A549 (cell line): ENCODE measurements around the gene ZMYND8. TPM values are rescaled to one million over a fixed set of nuclear protein-coding genes. Genes with fewer than 3 reads are reported as not detected.

ENCODE experiments used
- ATAC-seq, 2 experiments: fragments of 200-7000 bp in 1 of 2; fragments of >200 bp in 1 of 2; cut with Nextera tagmentation in 1 of 2; cut with Tn5 transposase in 1 of 2; 3 replicates each; pipeline versions ENCODE4 v1.8.0 to v1.9.1; 2018 to 2020; ENCODE audit warnings: mild to moderate bottlenecking in 1 of 2, moderate library complexity in 1 of 2
- CTCF ChIA-PET: fragments of 300-600 bp; sonication (Branson Sonifier 250); formaldehyde crosslinking; extraction: SDS; loops from one replicate; lab custom pipeline; 2021; ENCODE audit warnings: antibody characterized with exemption, inconsistent platforms; lab: Yijun Ruan, JAX
- POLR2A ChIA-PET: fragments of 350-600 bp; formaldehyde crosslinking; extraction: SDS; loops from one replicate; lab custom pipeline; 2021; ENCODE audit warnings: antibody characterized with exemption, inconsistent platforms; lab: Yijun Ruan, JAX
- DNase-seq, 2 experiments: peaks; one replicate each; pipeline versions ENCODE4 v3.0.0 to v3.0.0-alpha.2; 2011 to 2016; ENCODE audit warnings: low read depth in 1 of 2, low spot score in 1 of 2
- FAIRE-seq: peaks from 2 replicates; lab custom pipeline; 2011; peaks lifted over from hg19 to GRCh38; lab: Jason Lieb, UNC
- H3K27ac ChIP-seq, 2 experiments: fragments of >200 bp; sonication (Bioruptor Twin); formaldehyde crosslinking; 3 replicates each; pipeline ENCODE4 v1.5.1; 2016 to 2017
- H3K4me1 ChIP-seq: fragments of >200 bp; sonication (Bioruptor Twin); formaldehyde crosslinking; 3 replicates; pipeline ENCODE4 v1.6.1; 2016
- H3K4me2 ChIP-seq: fragments of >200 bp; sonication (Bioruptor Twin); formaldehyde crosslinking; 3 replicates; pipeline ENCODE4 v1.6.1; 2016
- H3K4me3 ChIP-seq: fragments of >200 bp; sonication (Bioruptor Twin); formaldehyde crosslinking; 3 replicates; pipeline ENCODE4 v1.5.1; 2016
- H3K9me3 ChIP-seq: fragments of >200 bp; sonication (Bioruptor Twin); formaldehyde crosslinking; 3 replicates; pipeline ENCODE4 v1.6.1; 2016
- CEBPB ChIP-seq, 2 experiments: fragments of >200 bp in 1 of 2; sonication (Bioruptor Twin) in 1 of 2; formaldehyde crosslinking in 1 of 2; IDR thresholded peaks; 2 replicates each; pipeline ENCODE4 v1.6.1; 2012 to 2016
- EHMT2 ChIP-seq: fragments of 200-600 bp; sonication (generic); IDR thresholded peaks from 2 replicates; pipeline ENCODE4 v1.6.1; 2016; ENCODE audit warnings: antibody characterized with exemption, low read depth, mild to moderate bottlenecking, moderate library complexity
- EP300 ChIP-seq, 2 experiments: fragments of >200 bp; sonication (Bioruptor Twin); formaldehyde crosslinking; IDR thresholded peaks; 2 replicates in 1 of 2; 3 replicates in 1 of 2; pipeline ENCODE4 v1.6.1; 2016 to 2017
- FOSB ChIP-seq: fragments of 250-450 bp; sonication (Bioruptor Pico); IDR thresholded peaks from 2 replicates; pipeline ENCODE4 v1.5.0; 2020; ENCODE audit warnings: mild to moderate bottlenecking, moderate library complexity
- FOSL2 ChIP-seq, 2 experiments: fragments of 450-650 bp in 1 of 2; fragments of >200 bp in 1 of 2; sonication (Bioruptor Twin) in 1 of 2; formaldehyde crosslinking; IDR thresholded peaks; 2 replicates each; pipeline versions ENCODE4 v1.5.0 to v1.6.1; 2016 to 2020; ENCODE audit warnings: mild to moderate bottlenecking in 1 of 2, moderate library complexity in 1 of 2
- GATA3 ChIP-seq: IDR thresholded peaks from 2 replicates; pipeline ENCODE4 v1.6.1; 2012; ENCODE audit warnings: borderline replicate concordance
- HDAC2 ChIP-seq: fragments of 200-600 bp; sonication (generic); IDR thresholded peaks from 2 replicates; pipeline ENCODE4 v1.6.1; 2016
- HOXB13 ChIP-seq: fragments of 250-450 bp; sonication (Bioruptor Pico); IDR thresholded peaks from 2 replicates; pipeline ENCODE4 v1.5.0; 2020; ENCODE audit warnings: low read depth, mild to moderate bottlenecking, moderate library complexity
- HOXB5 ChIP-seq: fragments of 250-450 bp; sonication (Bioruptor Pico); IDR thresholded peaks from 2 replicates; pipeline ENCODE4 v1.5.0; 2020; ENCODE audit warnings: mild to moderate bottlenecking, moderate library complexity
- MAZ ChIP-seq: fragments of 150-350 bp; IDR thresholded peaks from 2 replicates; pipeline ENCODE4 v1.6.1; 2014; ENCODE audit warnings: antibody characterized with exemption, low read depth, low read length, borderline replicate concordance
- NR3C1 ChIP-seq: fragments of >200 bp; sonication (Bioruptor Twin); formaldehyde crosslinking; IDR thresholded peaks from 3 replicates; pipeline ENCODE4 v1.6.1; 2017
- RAD21 ChIP-seq, 2 experiments: fragments of >200 bp in 1 of 2; sonication (Bioruptor Twin) in 1 of 2; formaldehyde crosslinking in 1 of 2; IDR thresholded peaks in 1 of 2; conservative IDR thresholded peaks in 1 of 2; 2 replicates in 1 of 2; 3 replicates in 1 of 2; pipeline ENCODE4 v1.6.1; 2012 to 2018; ENCODE audit warnings: inconsistent platforms in 1 of 2
- RCOR1 ChIP-seq: fragments of 150-350 bp; IDR thresholded peaks from 2 replicates; pipeline ENCODE4 v1.6.1; 2014; ENCODE audit warnings: antibody characterized with exemption, low read length, low read depth
- SREBF2 ChIP-seq: fragments of 450-650 bp; IDR thresholded peaks from 2 replicates; pipeline ENCODE4 v1.6.1; 2014; ENCODE audit warnings: mild to moderate bottlenecking, moderate library complexity
- TFCP2L1 ChIP-seq: fragments of 250-450 bp; sonication (Bioruptor Pico); IDR thresholded peaks from 2 replicates; pipeline ENCODE4 v1.5.0; 2021; ENCODE audit warnings: mild to moderate bottlenecking
- TP53 ChIP-seq: fragments of 250-450 bp; sonication (Bioruptor Pico); IDR thresholded peaks from 2 replicates; pipeline ENCODE4 v1.5.0; 2021; ENCODE audit warnings: mild to moderate bottlenecking, moderate library complexity
- ZNF302 ChIP-seq: fragments of 250-450 bp; sonication (Bioruptor Pico); IDR thresholded peaks from 2 replicates; pipeline ENCODE4 v1.9.0; 2021; ENCODE audit warnings: inconsistent platforms, mild to moderate bottlenecking, moderate library complexity
- ZSCAN20 ChIP-seq: fragments of 250-450 bp; sonication (Bioruptor Pico); IDR thresholded peaks from 2 replicates; pipeline ENCODE4 v1.8.0; 2022; ENCODE audit warnings: mild to moderate bottlenecking, moderate library complexity
- WGBS: methylation state at CpG from one replicate; pipeline ENCODE4 v1.1.6; 2017; ENCODE audit errors: missing lambda C conversion rate; 5-methylcytosine and 5-hydroxymethylcytosine counted together
- polyA plus RNA-seq, 4 experiments: library from polyadenylated mRNA; depleted of rRNA in 3 of 4; stranded (reverse); fragments of >200 nt; fragmentation: RNase III in 1 of 4; extraction: RNeasy Plus Mini Kit Qiagen cat#74134 plus additional on column Dnase treatment in 1 of 4; gene quantifications; 2 replicates in 3 of 4; 3 replicates in 1 of 4; pipeline ENCODE4 v1.2.3, GENCODE V29; 2011 to 2017
- TF ChIP-seq, protein P1 (sequence below): IDR thresholded peaks from 2 replicates; pipeline ENCODE4 v1.6.1; 2012
- TF ChIP-seq, protein P2 (sequence below): fragments of 250-450 bp; sonication (Bioruptor Pico); IDR thresholded peaks from 2 replicates; pipeline ENCODE4 v1.5.0; 2020; ENCODE audit warnings: low read depth, mild to moderate bottlenecking, moderate library complexity
- TF ChIP-seq, protein P3 (sequence below): fragments of 150-350 bp; IDR thresholded peaks from 2 replicates; pipeline ENCODE4 v1.6.1; 2014; ENCODE audit warnings: low read depth, mild to moderate bottlenecking, low read length
- TF ChIP-seq, protein P4 (sequence below): fragments of 250-450 bp; sonication (Bioruptor Pico); IDR thresholded peaks from 2 replicates; pipeline ENCODE4 v1.5.0; 2021; ENCODE audit warnings: mild to moderate bottlenecking, moderate library complexity, borderline replicate concordance
- TF ChIP-seq, protein P5 (sequence below): fragments of 450-650 bp; IDR thresholded peaks from 2 replicates; pipeline ENCODE4 v1.6.1; 2014; ENCODE audit warnings: antibody characterized with exemption

ZMYND8 gene
- polyA plus RNA-seq, 2 of the 4 experiments (the other 2 are of a cell fraction): 10.4 to 24.9 TPM

DNA sequence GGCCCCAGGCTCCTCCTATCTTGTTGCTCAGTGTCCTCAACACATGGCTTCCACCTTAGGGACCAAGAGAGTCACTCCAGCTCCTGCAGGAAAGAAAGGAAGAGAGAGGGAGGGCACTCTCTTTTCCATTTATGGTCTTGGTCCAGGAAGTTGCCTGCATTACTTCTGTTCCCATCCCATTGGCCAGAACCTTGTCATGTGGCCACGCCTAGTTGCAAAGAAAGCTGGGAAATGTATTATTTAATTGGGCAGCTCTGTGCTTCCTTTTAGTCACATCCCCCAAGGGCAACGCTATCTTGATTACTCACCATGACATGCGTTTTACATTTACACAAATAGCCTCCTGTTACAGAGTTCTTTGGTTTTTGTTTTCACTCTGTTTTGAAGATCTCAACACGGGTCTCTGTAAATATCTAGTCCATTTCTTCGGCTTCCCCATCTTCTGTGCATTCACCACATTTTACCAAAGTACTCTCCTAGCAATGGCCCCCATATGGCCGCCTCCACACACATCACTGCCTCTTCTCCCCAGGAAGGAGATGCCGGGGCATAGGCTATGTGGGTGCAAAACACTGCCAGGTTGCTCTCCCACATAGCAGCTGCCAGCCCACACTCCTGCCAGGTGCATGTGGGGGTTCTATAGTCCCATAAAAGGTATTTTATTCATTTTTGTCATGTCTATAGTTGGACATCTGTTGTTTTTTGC is 35.7 kb upstream of the ZMYND8 start (continued):
- TF ChIP-seq RCOR1 (no peak), EHMT2 (no peak), NR3C1 (no peak), HOXB5 (CRISPR knock-in tag) (peak; percentile 81; the same call in 1 of the 2 replicates), FOSB (CRISPR knock-in tag) (peak; percentile 87; the same call in 1 of the 2 replicates), ZNF302 (CRISPR knock-in tag) (peak; percentile 73), RAD21 (conservative IDR thresholded peaks at IDR 0.05 in 1 of 2, IDR thresholded peaks at IDR 0.05 in 1 of 2) (peak in 1 of 2 experiments; percentile 28; a peak in 2 of 5 replicates)
- TF ChIP-seq, protein P1, sequence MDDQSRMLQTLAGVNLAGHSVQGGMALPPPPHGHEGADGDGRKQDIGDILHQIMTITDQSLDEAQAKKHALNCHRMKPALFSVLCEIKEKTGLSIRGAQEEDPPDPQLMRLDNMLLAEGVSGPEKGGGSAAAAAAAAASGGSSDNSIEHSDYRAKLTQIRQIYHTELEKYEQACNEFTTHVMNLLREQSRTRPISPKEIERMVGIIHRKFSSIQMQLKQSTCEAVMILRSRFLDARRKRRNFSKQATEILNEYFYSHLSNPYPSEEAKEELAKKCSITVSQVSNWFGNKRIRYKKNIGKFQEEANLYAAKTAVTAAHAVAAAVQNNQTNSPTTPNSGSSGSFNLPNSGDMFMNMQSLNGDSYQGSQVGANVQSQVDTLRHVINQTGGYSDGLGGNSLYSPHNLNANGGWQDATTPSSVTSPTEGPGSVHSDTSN: no peak

DNA sequence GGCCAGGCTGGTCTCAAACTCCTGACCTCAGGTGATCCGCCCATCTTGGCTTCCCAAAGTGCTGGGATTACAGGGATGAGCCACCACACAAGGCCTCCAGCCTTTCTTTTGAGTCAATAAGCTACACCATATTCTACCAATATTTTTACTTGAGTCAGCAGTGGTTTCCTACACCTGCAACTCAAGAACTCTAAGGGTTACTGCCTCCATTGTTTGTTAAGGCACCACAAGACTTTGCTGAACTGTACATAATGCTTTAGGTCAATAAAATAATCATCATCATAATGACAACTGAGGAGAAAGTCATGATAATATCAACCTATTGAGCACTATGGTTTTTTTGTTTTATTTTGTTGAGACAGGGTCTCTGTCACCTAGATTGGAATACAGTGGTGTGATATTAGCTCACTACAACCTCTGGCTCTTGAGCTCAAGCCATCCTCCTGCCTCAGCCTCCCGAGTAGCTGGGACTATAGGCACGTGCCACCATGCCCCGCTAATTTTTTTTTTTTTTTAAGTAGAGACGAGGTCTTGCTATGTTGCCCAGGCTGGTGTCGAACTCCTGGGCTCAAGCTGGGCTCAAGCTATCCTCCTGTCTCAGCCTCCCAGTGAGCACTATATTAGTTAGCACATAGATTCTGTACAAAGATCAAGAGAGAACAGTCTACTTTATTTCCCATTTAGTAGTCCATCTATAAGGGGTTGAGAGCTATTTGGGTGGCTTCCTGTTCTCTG is 34.9 kb upstream of the ZMYND8 start:
- ChIA-PET CTCF (interaction anchor here (0.6 to 3.7 kb wide), 8 partner anchors 8 to 230 kb away, joined by 3 to 21 read pairs (median 8); partner anchors contain the start of gene NCOA3), POLR2A (interaction anchor here (0.6 to 2.1 kb wide), 4 partner anchors 32 to 183 kb away, joined by 3 to 20 read pairs (median 4); partner anchors contain the start of gene NCOA3)
- ATAC-seq (no peak), FAIRE-seq (no peak), DNase-seq (no peak)
- Histone ChIP-seq H3K4me1 (peaks cover 34% of the 10 kb centered on the region), H3K4me3 (no peak overlapping the region), H3K4me2 (peak overlapping the region; percentile 59; the same call in 1 of the 3 replicates), H3K27ac (peak overlapping the region; percentile 90 to 92), H3K9me3 (peaks cover 28% of the 10 kb centered on the region)
- TF ChIP-seq EHMT2: no peak
- TF ChIP-seq TP53: 0 out of 2 replicates have a peak, but pooled peaks have one; percentile 77
- TF ChIP-seq GATA3: 0 out of 2 replicates have a peak, but pooled peaks have one; percentile 8
- TF ChIP-seq, protein P2, sequence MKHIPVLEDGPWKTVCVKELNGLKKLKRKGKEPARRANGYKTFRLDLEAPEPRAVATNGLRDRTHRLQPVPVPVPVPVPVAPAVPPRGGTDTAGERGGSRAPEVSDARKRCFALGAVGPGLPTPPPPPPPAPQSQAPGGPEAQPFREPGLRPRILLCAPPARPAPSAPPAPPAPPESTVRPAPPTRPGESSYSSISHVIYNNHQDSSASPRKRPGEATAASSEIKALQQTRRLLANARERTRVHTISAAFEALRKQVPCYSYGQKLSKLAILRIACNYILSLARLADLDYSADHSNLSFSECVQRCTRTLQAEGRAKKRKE: peak; percentile 9; the same call in 1 of the 2 replicates
- TF ChIP-seq, protein P3, sequence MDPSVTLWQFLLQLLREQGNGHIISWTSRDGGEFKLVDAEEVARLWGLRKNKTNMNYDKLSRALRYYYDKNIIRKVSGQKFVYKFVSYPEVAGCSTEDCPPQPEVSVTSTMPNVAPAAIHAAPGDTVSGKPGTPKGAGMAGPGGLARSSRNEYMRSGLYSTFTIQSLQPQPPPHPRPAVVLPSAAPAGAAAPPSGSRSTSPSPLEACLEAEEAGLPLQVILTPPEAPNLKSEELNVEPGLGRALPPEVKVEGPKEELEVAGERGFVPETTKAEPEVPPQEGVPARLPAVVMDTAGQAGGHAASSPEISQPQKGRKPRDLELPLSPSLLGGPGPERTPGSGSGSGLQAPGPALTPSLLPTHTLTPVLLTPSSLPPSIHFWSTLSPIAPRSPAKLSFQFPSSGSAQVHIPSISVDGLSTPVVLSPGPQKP: no peak
- TF ChIP-seq, protein P4, sequence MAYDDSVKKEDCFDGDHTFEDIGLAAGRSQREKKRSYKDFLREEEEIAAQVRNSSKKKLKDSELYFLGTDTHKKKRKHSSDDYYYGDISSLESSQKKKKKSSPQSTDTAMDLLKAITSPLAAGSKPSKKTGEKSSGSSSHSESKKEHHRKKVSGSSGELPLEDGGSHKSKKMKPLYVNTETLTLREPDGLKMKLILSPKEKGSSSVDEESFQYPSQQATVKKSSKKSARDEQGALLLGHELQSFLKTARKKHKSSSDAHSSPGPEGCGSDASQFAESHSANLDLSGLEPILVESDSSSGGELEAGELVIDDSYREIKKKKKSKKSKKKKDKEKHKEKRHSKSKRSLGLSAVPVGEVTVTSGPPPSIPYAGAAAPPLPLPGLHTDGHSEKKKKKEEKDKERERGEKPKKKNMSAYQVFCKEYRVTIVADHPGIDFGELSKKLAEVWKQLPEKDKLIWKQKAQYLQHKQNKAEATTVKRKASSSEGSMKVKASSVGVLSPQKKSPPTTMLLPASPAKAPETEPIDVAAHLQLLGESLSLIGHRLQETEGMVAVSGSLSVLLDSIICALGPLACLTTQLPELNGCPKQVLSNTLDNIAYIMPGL (CRISPR knock-in tag): peak; percentile 39; the same call in 1 of the 2 replicates
- peak; percentile 15; the same call in 1 of the 2 replicates for TF ChIP-seq TFCP2L1 (CRISPR knock-in tag)
- WGBS: 94% methylated on average over 6 of the region's 6 CpGs

DNA sequence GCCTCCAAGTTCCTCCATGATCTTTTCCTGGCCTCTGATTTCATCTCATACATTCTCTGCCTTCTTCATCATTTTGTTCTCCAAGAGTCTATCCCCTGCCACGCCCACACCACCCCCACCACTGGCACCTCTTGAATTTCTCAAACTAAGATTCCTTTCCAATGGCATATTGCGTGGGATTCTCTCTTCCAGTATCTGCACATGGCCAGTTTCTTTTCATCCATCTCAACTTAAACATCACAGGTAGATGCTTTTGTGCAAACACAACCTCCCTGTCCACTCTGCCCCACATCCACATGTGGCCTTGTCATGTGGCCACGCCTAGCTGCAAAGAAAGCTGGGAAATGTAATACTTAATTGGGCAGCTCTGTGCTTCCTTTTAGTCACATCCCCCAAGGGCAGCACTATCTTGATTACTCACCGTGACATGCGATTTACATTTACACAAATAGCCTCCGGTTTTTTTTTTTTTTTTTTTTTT is 33.4 kb upstream of the ZMYND8 start:
- WGBS: 1% methylated on average over 6 of the region's 6 CpGs
- no peak for FAIRE-seq
- Histone ChIP-seq H3K4me2 (peak overlapping the region; percentile 46), H3K9me3 (peaks cover 28% of the 10 kb centered on the region), H3K27ac (peak overlapping the region; percentile 90 to 92), H3K4me1 (peaks cover 35% of the 10 kb centered on the region), H3K4me3 (no peak overlapping the region)
- POLR2A ChIA-PET: interaction anchor here (0.7 to 1.5 kb wide), 8 partner anchors 30 to 119 kb away, joined by 3 to 23 read pairs (median 4); partner anchors contain the start of gene NCOA3
- ATAC-seq: peak; percentile 85 to 97
- DNase-seq: peak; percentile 62 to 100
- CTCF ChIA-PET: interaction anchor here (0.6 to 2.3 kb wide), 6 partner anchors 10 to 1301 kb away, joined by 3 to 13 read pairs (median 4); no protein-coding TSS in a partner anchor
- TF ChIP-seq GATA3 (peak; percentile 75; the same call in 1 of the 2 replicates), MAZ (no peak), HDAC2 (no peak), CEBPB (IDR thresholded peaks at IDR 0.05) (peak in 1 of 2 experiments; percentile 71; a peak in 2 of 4 replicates), EP300 (IDR thresholded peaks at IDR 0.05) (peak; percentile 77 to 79; a peak in 2 of 5 replicates), SREBF2 (no peak), ZSCAN20 (CRISPR knock-in tag) (peak; percentile 52; the same call in 1 of the 2 replicates), HOXB13 (peak; percentile 72), FOSL2 (IDR thresholded peaks at IDR 0.05) (no peak), FOSL2 (CRISPR knock-in tag; IDR thresholded peaks at IDR 0.05) (peak; percentile 79), ZNF302 (CRISPR knock-in tag) (0 out of 2 replicates have a peak, but pooled peaks have one; percentile 48)
- TF ChIP-seq, protein P5, sequence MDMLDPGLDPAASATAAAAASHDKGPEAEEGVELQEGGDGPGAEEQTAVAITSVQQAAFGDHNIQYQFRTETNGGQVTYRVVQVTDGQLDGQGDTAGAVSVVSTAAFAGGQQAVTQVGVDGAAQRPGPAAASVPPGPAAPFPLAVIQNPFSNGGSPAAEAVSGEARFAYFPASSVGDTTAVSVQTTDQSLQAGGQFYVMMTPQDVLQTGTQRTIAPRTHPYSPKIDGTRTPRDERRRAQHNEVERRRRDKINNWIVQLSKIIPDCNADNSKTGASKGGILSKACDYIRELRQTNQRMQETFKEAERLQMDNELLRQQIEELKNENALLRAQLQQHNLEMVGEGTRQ: peak; percentile 87
- TF ChIP-seq, protein P3: no peak
